Hypothalamus (tissue), 51 donors: ENCODE measurements around the gene CHST2.
A peak's percentile ranks its signal among the peaks of the same experiment; 100 is the strongest.

Experiments used
- DNase-seq, 51 donors: peaks; one replicate each; lab custom pipeline; 2025; lab: John Stamatoyannopoulos, UW

CHST2 gene

GRCh38 chr3:143095813-143096212 is 23.8 kb upstream of the CHST2 start:
- no peak for DNase-seq

DNA sequence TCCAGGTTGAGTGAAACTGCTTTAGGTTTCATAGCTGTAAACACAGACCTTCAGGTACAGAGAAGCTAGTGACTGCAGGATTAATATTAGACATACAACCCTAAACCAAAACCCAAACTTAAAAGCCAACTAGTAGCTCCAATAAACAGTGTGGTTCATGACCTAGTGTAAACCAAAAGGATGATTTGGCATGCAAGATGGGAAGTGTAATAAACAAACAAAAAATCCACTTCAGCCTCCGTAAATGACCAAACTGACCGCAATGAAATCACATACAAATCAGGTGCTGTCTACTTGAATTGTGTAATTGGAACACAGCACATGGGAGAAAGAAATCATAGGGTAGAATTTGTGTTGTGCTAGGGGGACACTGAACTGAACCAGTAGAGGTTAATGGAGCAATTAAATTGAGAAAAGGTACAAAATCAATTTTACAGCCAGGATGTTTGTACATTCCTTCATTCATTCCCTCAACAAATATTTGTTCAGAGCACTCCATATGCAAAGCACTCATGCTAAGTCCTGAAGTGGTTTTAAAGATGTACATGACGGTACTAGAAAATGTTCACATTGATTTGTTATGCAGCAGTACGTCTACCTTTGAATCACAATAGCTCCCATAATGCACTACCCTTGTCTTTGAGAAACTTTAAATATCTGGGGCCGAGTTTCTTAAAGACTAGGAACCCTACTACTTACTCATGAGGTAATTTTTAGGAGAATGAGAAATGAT is 21.4 kb upstream of the CHST2 start:
- DNase-seq = no peak

DNA sequence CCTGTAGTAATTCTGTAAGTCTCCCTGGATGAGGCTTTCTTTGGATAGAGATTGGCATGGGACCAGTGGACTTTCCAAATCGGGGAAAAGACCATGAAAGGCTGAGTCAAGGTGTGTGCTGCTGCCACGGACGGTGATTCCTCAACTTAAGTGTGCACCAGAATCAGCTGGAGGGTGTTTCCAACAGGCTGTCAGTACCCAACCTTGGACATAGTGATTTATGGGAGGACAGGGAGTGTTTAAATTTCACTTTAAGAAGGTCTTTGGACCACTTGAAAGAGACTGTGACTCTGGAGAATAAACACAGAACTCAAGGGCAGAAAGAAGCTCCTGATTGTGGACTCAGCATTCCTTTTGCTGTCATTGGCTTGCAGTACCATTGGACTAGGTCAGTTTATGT is 20.4 kb upstream of the CHST2 start:
- no peak for DNase-seq

DNA sequence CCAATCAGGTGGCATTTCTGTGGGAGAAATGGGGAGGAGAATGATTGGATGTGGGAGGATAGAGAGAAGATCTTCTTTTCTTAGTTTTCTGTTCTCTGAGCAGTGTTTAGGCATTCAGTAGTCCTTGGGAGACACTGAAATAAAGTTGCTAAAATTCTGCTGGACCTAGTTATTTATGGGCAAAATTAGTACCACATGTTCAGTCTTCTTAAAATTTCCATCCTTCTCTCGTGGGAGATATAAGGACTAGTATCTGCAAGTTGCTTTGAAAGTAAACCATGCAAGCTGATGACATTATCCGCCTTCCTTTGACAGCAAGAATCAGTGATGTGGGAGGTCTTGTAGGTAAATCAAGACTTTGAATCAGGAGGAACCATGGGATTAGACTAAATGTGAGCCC is 19.9 kb upstream of the CHST2 start:
- no peak for DNase-seq

DNA sequence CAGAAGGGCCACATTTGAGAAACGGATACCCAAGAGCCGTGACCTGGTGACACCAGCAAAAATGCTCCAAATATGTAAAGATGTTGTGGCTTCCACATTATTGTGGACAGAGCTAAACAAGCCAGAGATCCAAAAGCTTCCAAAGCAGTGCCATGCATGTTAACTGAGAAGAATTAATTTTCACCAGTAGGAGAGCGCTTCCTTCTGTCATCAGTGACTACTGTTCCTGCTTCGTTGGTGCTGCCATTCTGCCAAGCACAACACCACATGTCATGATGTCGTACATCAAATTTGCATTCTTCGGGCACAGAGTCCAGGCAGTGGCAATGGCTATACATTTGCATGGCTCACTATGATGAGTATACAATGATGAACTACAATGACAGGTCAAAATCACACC is 19.1 kb upstream of the CHST2 start:
- DNase-seq = no peak

DNA sequence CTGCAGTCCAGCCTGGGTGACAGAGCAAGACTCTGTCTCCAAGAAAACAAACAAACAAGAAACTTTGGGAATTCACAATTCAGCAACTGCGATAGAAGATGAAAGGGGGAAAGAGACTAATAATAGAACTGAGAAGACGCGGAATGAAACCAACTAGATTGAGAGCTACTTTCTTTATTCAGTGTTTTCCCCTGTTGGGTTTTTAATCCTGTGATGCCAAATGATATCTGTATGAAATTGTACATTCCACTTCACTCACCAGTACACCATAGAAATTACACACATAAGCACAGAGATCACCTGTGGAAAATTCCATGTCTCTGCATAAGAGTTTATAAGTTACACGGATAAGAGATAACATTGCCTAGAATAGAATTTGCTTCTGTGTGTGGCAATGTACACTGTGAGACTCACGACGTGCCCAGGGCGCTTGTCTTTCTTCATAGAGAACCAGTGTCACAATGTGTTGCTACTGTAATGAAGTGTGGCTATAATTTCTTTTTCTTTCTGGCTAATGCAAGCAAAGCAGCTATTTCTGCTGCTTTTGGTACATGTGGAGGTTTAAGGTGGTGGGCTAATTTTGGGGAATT is 17.7 kb upstream of the CHST2 start:
- DNase-seq = no peak

DNA sequence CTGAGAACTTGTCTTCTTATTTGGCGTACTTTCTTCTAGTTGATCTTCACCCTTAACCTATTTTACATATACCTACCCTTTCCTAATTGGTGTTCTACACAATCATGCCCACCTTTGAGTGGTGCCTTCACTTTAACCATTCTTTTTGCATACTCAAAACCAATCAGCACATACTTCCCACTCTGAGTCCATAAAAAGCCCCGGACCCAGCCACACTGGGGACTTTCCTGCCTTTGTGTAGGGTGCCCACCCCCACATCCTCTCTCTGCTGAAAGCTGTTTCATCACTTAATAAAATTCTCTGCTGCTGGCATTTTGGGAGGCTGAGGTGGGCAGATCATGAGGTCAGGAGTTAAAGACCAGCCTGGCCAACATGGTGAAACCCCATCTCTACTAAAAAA is 15.9 kb upstream of the CHST2 start:
- DNase-seq = no peak

DNA sequence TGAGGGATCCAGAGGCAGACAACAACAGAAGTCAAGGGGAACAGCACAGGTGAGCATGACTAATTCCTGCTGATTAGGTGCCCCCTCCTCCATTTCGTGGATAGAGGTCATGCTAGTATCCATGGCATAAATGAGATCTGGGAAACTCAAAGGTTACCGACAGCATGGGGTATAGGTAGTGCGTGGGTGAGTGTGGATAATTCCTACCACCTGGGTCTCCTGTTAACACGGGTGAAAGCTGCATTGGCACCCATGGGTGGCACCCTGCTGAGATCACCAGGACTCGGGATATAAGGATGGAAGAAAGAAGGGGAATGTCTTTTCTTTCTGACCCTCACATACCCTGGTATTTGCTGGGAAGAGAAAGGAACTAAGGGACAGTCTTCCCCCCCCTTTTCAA is 14.4 kb upstream of the CHST2 start:
- no peak for DNase-seq

DNA sequence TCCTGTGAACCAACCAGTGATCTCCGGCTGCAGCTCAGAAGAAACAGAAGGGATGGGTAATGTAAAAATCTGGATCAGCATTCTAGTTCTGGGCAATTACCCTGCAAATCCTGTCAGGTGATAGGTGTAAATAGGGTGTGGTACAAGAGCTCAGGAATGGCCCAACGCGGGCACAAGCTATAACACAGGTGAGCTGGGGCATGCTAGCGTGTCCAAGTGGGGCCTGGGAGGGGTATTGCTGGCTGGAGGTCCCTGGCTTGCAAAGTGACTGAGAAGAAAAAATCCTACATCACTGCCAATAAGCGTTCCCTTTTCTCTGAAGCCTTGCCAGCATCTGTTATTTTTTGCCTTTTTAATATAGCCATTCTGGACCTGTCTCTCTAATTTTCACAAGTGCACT is 9.7 kb upstream of the CHST2 start:
- no peak for DNase-seq

DNA sequence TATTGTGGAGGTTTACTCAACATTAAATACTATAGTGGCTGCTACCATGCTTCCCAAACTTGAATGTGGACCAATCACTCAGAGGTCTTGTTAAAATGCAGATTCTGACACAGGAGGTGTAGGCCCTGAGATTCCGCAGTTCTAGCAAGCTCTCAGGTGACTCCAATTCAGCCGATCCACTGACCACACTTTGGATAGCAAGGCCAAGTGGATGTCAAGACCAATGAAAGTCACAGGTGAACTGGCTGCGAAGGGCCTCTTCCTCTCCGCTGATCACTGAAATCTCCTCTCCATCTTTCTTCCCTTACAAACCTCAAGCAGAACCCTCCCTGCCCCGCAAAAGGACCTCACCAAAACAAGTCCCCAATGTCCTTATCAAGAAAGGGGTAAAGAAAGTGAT is 9.2 kb upstream of the CHST2 start:
- no peak for DNase-seq

GRCh38 chr3:143118630-143119008 is 952 bp upstream of the CHST2 start:
- DNase-seq = no peak

GRCh38 chr3:143119974-143120715 is 574 bp downstream of the CHST2 start:
- DNase-seq = peak in 8 of 51 donors; percentile 21 to 53 (median 38)

- DNase-seq = peak in 19 of 51 donors; percentile 2 to 44 (median 23)
These were observed 1.2 kb downstream of the CHST2 start for GRCh38 chr3:143120716-143121240.

- peak in 25 of 51 donors; percentile 5 to 53 (median 23) for DNase-seq
These were observed 1.9 kb downstream of the CHST2 start for GRCh38 chr3:143121241-143122088.

DNA sequence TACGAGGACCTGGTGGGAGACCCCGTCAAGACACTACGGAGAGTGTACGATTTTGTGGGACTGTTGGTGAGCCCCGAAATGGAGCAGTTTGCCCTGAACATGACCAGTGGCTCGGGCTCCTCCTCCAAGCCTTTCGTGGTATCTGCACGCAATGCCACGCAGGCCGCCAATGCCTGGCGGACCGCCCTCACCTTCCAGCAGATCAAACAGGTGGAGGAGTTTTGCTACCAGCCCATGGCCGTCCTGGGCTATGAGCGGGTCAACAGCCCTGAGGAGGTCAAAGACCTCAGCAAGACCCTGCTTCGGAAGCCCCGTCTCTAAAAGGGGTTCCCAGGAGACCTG is 2.5 kb downstream of the CHST2 start:
- no peak for DNase-seq

- DNase-seq = no peak
These were observed 3.2 kb downstream of the CHST2 start for GRCh38 chr3:143122608-143123352.

DNA sequence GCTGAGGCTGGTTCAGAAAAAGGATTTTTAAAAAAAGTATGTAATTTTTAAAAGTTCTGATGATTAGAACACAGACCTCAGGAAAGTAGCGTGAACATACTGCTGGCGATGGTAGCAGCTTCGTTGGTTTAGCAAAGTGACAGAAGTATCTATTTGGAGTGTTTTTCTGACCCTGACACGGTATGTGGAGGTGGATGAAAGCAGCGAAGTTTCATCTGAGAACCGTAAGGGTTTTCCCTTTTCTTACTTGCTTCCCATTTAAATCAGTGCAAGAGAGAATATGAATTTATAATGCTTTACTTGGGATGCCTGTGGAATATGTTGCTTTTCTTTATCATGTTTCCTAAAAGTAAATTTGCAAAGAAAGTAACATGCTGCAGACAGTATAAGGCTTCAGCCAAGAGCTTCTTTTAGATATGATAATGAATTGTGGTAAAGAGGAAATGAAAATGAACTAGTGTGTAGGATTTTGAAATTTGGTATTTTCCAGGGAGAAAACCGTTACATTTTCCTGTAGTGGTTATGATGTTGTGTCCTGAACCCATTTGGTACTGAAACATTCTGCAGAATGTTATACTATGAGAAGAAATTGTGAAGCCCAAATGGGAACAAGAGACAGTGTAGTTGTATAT is 3.9 kb downstream of the CHST2 start:
- DNase-seq = no peak

DNA sequence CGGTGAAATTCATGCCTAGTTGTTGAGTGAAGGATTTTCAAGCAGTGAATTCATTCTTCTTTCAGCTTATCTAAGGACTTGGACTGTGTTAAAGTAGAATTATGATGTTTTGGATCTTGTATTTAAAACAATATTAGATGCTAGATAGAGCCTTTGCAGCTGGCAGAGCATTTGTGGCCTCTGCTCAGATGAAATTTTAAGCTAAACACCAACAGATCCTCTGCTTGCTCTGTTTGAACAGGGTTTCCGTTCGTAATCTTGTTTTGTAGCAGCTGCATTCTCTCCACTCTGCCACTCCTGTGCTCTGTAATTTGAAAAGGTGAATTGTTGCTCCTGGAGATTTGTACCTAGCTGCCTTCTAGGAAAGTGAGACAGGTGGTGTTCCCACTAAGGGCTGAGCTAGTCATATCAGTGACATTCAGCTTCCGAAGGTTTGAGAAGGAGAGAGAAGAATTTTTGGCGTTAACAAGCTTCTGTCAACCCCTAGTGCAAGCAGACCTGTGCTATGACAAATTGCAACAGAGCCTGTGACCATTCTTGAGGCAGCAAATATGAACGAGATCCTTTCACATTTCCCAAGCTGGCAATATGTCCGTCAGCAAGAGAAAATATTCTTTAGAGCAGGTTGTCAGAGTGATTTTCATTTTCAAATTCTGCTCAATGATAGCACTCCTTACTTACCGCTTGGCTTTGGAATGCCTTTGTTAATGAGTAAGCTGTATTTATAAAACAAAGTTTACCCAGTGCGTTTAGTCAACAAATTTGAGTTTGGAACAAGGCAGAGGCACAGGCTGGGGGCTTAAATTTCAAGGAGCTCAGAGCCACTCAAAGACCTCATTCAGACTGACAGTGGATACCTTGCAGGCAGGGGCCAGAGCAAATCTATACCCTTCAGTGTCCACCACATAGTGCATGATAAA is 5.3 kb downstream of the CHST2 start:
- peak in 2 of 51 donors; percentile 6 to 28 for DNase-seq

GRCh38 chr3:143127801-143128200 is 8.2 kb downstream of the CHST2 start:
- no peak for DNase-seq
